T-cell (primary cell): ENCODE data around the gene CETP. TPM values are rescaled to one million over a fixed set of nuclear protein-coding genes. Genes with fewer than 3 reads are reported as not detected.
A peak's percentile ranks its signal among the peaks of the same experiment; 100 is the strongest.
"Not testable (repeated sequence)": the region's sequence is repeated elsewhere in the genome, so short reads cannot be mapped to it uniquely, and the experiment has no call there.

Experiments used
- ATAC-seq, 4 experiments: fragments of 200-7000 bp in 3 of 4; fragments of 150-1000 bp in 1 of 4; cut with Tn5 transposase; replicated peaks in 1 of 4; 1 replicate in 3 of 4; 2 replicates in 1 of 4; pipeline ENCODE4 v1.10.0; 2021; ENCODE audit warnings: moderate library complexity in 3 of 4, mild to moderate bottlenecking in 2 of 4, moderate number of reproducible peaks in 1 of 4
- CTCF ChIA-PET, 2 donors: fragments of 300-600 bp; sonication (Branson Sonifier 250); formaldehyde crosslinking; loops; one replicate each; lab custom pipeline; 2022; ENCODE audit warnings: antibody characterized with exemption in 2 of 2; lab: Charles Lee
- POLR2A ChIA-PET, 2 donors: fragments of 300-600 bp; sonication (Branson Sonifier 250); formaldehyde crosslinking; loops; one replicate each; lab custom pipeline; 2022; ENCODE audit warnings: antibody characterized with exemption in 2 of 2; lab: Charles Lee
- DNase-seq, 35 experiments: peaks; one replicate each; pipeline versions ENCODE4 v3.0.0 to v3.0.0-alpha.2; 2013 to 2023
- H3K27ac ChIP-seq: one replicate; pipeline ENCODE4 v1.5.1; 2013; ENCODE audit warnings: low read length
- H3K27me3 ChIP-seq, 2 experiments: replicated peaks in 1 of 2; 1 replicate in 1 of 2; 2 replicates in 1 of 2; pipeline versions ENCODE4 v1.6.1 to v1.7.0; 2013; ENCODE audit warnings: low read length in 1 of 2, mixed read lengths in 1 of 2; ENCODE audit not compliant: control insufficient read depth in 2 of 2, insufficient read depth in 2 of 2; ENCODE audit errors: extremely low read depth in 1 of 2
- H3K36me3 ChIP-seq, 2 donors: 1 replicate in 1 of 2; 2 replicates in 1 of 2; pipeline versions ENCODE4 v1.6.1 to v1.7.0; 2013; ENCODE audit warnings: low read length in 1 of 2; ENCODE audit not compliant: control insufficient read depth in 2 of 2, insufficient read depth in 1 of 2; ENCODE audit errors: extremely low read depth in 1 of 2
- H3K4me1 ChIP-seq, 2 experiments: 1 replicate in 1 of 2; 2 replicates in 1 of 2; pipeline versions ENCODE4 v1.6.1 to v1.7.0; 2013; ENCODE audit warnings: low read length in 2 of 2, mixed read lengths in 1 of 2; ENCODE audit not compliant: insufficient read depth in 2 of 2, control insufficient read depth in 1 of 2; ENCODE audit errors: extremely low read depth in 1 of 2
- H3K4me3 ChIP-seq, 2 donors: 1 replicate in 1 of 2; 2 replicates in 1 of 2; pipeline versions ENCODE4 v1.5.1 to v1.7.0; 2013; ENCODE audit warnings: mild to moderate bottlenecking in 2 of 2, low read length in 1 of 2, moderate library complexity in 1 of 2; ENCODE audit not compliant: control insufficient read depth in 1 of 2; ENCODE audit errors: extremely low read depth in 1 of 2
- H3K9me3 ChIP-seq: 2 replicates; pipeline ENCODE4 v1.7.0; 2013
- H3K27ac Mint-ChIP-seq, 2 donors: one replicate each; pipeline ENCODE4 v1.8.0; 2020 to 2021; ENCODE audit warnings: mild to moderate bottlenecking in 2 of 2, mixed read lengths in 2 of 2
- H3K27me3 Mint-ChIP-seq, 2 donors: one replicate each; pipeline ENCODE4 v1.8.0; 2021 to 2022; ENCODE audit warnings: mixed read lengths in 2 of 2
- H3K36me3 Mint-ChIP-seq: one replicate; pipeline ENCODE4 v1.8.0; 2021; ENCODE audit warnings: mixed read lengths
- H3K4me1 Mint-ChIP-seq, 3 donors: one replicate each; pipeline ENCODE4 v1.8.0; 2020 to 2022; ENCODE audit warnings: mixed read lengths in 3 of 3, mild to moderate bottlenecking in 1 of 3
- H3K4me3 Mint-ChIP-seq, 3 donors: one replicate each; pipeline ENCODE4 v1.8.0; 2020 to 2022; ENCODE audit warnings: mild to moderate bottlenecking in 3 of 3, mixed read lengths in 3 of 3, moderate library complexity in 3 of 3
- H3K9me3 Mint-ChIP-seq, 3 donors: one replicate each; pipeline ENCODE4 v1.8.0; 2020 to 2022; ENCODE audit warnings: mixed read lengths in 3 of 3
- WGBS: methylation state at CpG from one replicate; pipeline ENCODE4 v1.1.5; 2013; ENCODE audit warnings: missing lambda C conversion rate; ENCODE audit not compliant: insufficient coverage; 5-methylcytosine and 5-hydroxymethylcytosine counted together
- total RNA-seq, 35 experiments: library from RNA in 6 of 35; stranded (reverse) in 6 of 35; fragments of 120-200 nt in 1 of 35; gene quantifications; one replicate each; pipeline versions ENCODE4 v1.2.1 to v1.2.4 and lab custom pipeline; 2013 to 2026

CETP gene
- total RNA-seq, 5 donors from 2014 or later (not counting 1 experiment from before 2014, with no cell fraction given): 0.18 to 0.25 (median 0.19) TPM; not detected in 2

DNA sequence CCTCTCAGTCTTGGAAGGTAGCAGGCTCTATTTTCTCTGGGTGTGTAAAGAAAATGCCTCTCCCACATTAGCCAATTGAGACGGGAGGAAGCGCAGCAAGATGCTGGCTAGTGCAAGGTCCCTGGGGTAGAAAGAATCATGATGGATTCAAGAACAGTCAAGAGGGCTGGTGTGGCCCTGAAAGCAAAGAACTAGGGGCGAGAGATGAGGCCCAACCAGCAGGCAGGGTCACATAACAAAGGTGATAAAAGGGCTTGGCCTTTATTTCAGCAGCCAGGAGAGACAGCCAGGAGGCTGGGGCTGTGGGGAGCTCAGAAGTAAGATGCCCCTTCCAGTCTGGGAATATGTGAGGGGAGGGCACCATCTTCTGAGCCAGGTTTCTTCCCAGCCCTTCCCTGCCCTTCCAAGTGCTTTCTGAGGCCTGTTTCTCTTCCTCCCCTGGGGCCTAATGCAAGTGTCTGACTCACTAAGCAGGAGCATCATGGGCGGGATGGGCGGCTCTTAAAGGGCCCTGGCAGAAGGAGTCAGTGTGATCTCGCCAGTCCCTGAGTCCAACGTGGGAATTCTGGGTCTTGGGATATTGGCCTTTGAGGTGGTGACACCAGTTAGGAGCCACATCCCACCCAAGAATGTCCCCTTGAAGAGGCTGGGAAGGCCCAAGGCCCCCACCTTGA, 23.7 kb downstream of the CETP start:
- ChIA-PET CTCF (interaction anchor here in 1 of 2 donors (1.6 kb wide), 1 partner anchor 21 kb away, joined by 4 read pairs; no protein-coding TSS in a partner anchor), POLR2A (interaction anchor here in 1 of 2 donors (0.6 kb wide), 1 partner anchor 41 kb away, joined by 3 read pairs; no protein-coding TSS in a partner anchor)
- Histone ChIP-seq H3K27me3 (no peaks in the 10 kb centered on the region), H3K4me3 (no peak overlapping the region), H3K27ac (peak overlapping the region; percentile 54), H3K36me3 (peaks cover 4 to 21% of the 10 kb centered on the region in 2 donors), H3K4me1 (peaks cover 25 to 77% of the 10 kb centered on the region in 2 experiments), H3K9me3 (no peaks in the 10 kb centered on the region)
- H3K27ac Mint-ChIP-seq: peak overlapping the region; percentile 98 to 100
- no peaks in the 10 kb centered on the region for H3K9me3 Mint-ChIP-seq
- H3K4me1 Mint-ChIP-seq: peaks cover 73 to 87% (median 83%) of the 10 kb centered on the region in 3 donors
- H3K27me3 Mint-ChIP-seq: no peaks in the 10 kb centered on the region
- peaks cover 25% of the 10 kb centered on the region for H3K36me3 Mint-ChIP-seq
- no peak for ATAC-seq
- DNase-seq: no peak
- WGBS: 77% methylated on average over 6 of the region's 7 CpGs
- peak overlapping the region; percentile 17 to 99 (median 50) for H3K4me3 Mint-ChIP-seq

DNA sequence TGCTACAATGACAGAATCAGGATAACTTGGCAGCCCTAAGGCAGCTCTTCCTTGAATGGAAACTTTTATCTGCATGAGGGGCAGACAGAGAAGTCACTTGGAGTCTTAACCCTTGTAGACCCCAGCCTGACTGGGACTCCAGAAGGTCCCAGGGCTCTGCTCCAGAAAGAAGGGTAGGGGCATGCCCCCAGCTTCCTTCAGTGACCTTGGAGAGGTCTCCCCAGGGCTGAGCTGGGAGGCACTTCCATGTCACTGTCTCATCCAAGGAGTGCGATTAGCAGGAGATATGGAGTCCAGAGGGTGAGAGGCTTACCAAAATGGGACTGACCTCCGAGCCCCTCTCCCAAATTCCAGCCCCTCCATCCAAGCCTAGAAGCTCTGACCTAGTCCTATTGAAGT, 24.2 kb downstream of the CETP start:
- ChIA-PET CTCF (no interaction called here), POLR2A (no interaction called here)
- peaks cover 4 to 21% of the 10 kb centered on the region in 2 donors for H3K36me3 ChIP-seq
- DNase-seq (no peak), ATAC-seq (no peak)
- no peaks in the 10 kb centered on the region for H3K9me3 Mint-ChIP-seq
- WGBS: no CpG with 5 or more reads among the region's 2 CpGs
- H3K27me3 Mint-ChIP-seq: no peaks in the 10 kb centered on the region
- H3K27ac ChIP-seq: peak overlapping the region; percentile 54
- H3K4me3 ChIP-seq: no peak overlapping the region
- H3K4me1 Mint-ChIP-seq: peaks cover 72 to 87% (median 83%) of the 10 kb centered on the region in 3 donors
- H3K4me3 Mint-ChIP-seq: peak overlapping the region in 2 of 3 donors; percentile 25 to 99
- H3K27me3 ChIP-seq: no peaks in the 10 kb centered on the region
- peak overlapping the region; percentile 98 to 100 for H3K27ac Mint-ChIP-seq
- H3K9me3 ChIP-seq: no peaks in the 10 kb centered on the region
- peaks cover 28% of the 10 kb centered on the region for H3K36me3 Mint-ChIP-seq
- peaks cover 27 to 76% of the 10 kb centered on the region in 2 experiments for H3K4me1 ChIP-seq

DNA sequence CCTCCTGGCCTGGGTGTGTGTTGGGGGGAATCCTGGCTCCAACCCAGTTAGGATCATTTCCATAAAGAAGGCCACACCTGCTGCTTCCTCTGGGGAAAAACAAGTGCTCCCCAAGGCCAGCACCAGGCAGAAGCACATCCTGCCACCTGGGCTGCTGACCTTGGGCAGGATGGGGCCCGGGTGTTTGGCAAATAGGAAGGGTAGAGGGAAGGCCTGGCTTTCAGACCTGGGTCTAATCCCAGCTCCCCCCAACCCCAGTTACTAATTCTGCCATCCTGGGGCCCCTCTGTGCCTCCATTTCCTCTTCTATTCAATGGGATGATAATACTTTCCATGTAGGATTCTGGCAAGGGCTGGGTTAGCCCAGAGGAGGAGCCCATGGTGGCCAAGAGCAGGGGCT, 24.6 kb downstream of the CETP start:
- ATAC-seq: no peak
- Mint-ChIP-seq H3K9me3 (no peaks in the 10 kb centered on the region), H3K27me3 (no peaks in the 10 kb centered on the region), H3K4me3 (peak overlapping the region; percentile 99 to 100 (median 99)), H3K36me3 (peaks cover 28% of the 10 kb centered on the region), H3K27ac (peak overlapping the region; percentile 98 to 100), H3K4me1 (peaks cover 69 to 83% (median 81%) of the 10 kb centered on the region in 3 donors)
- CTCF ChIA-PET: no interaction called here
- H3K27me3 ChIP-seq: no peaks in the 10 kb centered on the region
- peak overlapping the region; percentile 54 for H3K27ac ChIP-seq
- peaks cover 27 to 76% of the 10 kb centered on the region in 2 experiments for H3K4me1 ChIP-seq
- POLR2A ChIA-PET: no interaction called here
- no CpG with 5 or more reads among the region's 1 CpG for WGBS
- H3K4me3 ChIP-seq: no peak overlapping the region
- peaks cover 4 to 24% of the 10 kb centered on the region in 2 donors for H3K36me3 ChIP-seq
- no peaks in the 10 kb centered on the region for H3K9me3 ChIP-seq
- DNase-seq: no peak

- peaks cover 4 to 24% of the 10 kb centered on the region in 2 donors for H3K36me3 ChIP-seq
- POLR2A ChIA-PET, CTCF ChIA-PET, H3K9me3 ChIP-seq, ATAC-seq, H3K27me3 ChIP-seq, H3K27me3 Mint-ChIP-seq, H3K9me3 Mint-ChIP-seq, DNase-seq: not testable (repeated sequence)
- H3K4me1 ChIP-seq: peaks cover 28 to 82% of the 10 kb centered on the region in 2 experiments
- H3K36me3 Mint-ChIP-seq: peaks cover 27% of the 10 kb centered on the region
- WGBS: 89% methylated on average over 3 of the region's 4 CpGs
- H3K4me3 Mint-ChIP-seq: peak overlapping the region; percentile 99 to 100 (median 99)
- peak overlapping the region; percentile 98 to 100 for H3K27ac Mint-ChIP-seq
- peak overlapping the region; percentile 54 for H3K27ac ChIP-seq
- peaks cover 68 to 83% (median 81%) of the 10 kb centered on the region in 3 donors for H3K4me1 Mint-ChIP-seq
- H3K4me3 ChIP-seq: peak overlapping the region in 1 of 2 donors; percentile 93
These were observed 25.2 kb downstream of the CETP start for GRCh38 chr16:56986908-56987307.

GRCh38 chr16:56987692-56988091, 25.9 kb downstream of the CETP start:
- no peaks in the 10 kb centered on the region for H3K9me3 ChIP-seq
- WGBS: 100% methylated on average over 1 of the region's 2 CpGs
- Mint-ChIP-seq H3K27me3 (no peaks in the 10 kb centered on the region), H3K27ac (peak overlapping the region; percentile 98 to 100), H3K36me3 (peaks cover 23% of the 10 kb centered on the region), H3K9me3 (no peaks in the 10 kb centered on the region), H3K4me3 (peak overlapping the region; percentile 99 to 100 (median 99)), H3K4me1 (peaks cover 63 to 80% (median 78%) of the 10 kb centered on the region in 3 donors)
- peak overlapping the region in 1 of 2 donors; percentile 93 for H3K4me3 ChIP-seq
- peaks cover 4 to 25% of the 10 kb centered on the region in 2 donors for H3K36me3 ChIP-seq
- CTCF ChIA-PET: interaction anchor here (0.5 to 0.6 kb wide), 2 partner anchors 53 to 123 kb away, joined by 3 to 7 read pairs; no protein-coding TSS in a partner anchor
- POLR2A ChIA-PET: no interaction called here
- no peak for DNase-seq
- H3K27me3 ChIP-seq: no peaks in the 10 kb centered on the region
- peaks cover 31 to 85% of the 10 kb centered on the region in 2 experiments for H3K4me1 ChIP-seq
- no peak for ATAC-seq
- H3K27ac ChIP-seq: no peak overlapping the region

DNA sequence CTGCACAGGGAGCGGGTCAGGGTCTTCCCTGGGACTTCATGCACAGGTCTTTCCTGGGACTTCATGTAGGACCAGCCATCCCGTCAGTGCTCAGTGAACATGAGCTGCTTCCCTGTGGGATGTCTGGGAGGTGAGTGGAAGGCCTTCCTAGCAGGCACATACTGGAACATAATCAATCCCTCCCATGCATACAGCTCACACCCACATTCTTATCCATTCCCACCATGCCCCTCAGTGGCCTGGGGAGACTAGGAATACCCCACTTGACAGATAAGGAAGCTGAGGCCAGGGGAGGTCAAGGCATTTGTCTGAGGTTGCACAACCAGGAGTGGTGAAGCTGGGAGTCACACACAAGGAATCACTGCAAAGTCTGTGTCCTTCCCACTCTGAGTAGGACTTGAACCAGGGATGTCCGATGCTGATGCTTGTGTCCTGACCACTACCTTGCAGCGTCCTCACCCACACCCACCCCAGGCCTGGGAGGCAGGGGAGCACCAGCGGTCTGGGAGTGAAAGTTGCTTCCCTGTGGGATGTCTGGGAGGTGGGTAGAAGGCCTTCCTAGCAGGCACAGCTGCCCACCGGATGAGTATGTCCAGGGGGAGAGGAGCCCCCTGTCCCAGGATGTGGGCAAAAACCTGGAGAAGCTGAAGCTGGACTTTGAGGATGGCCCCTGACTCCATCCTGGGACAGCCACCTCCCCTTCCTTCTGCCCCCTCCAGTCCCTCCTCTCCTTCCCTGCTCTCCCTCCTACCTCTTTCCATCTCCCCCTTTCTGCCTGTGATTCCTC, 26.6 kb downstream of the CETP start:
- no CpG with 5 or more reads among the region's 6 CpGs for WGBS

More for the DNA sequence above, 26.6 kb downstream of the CETP start:
- H3K9me3 ChIP-seq: no peaks in the 10 kb centered on the region
- ChIA-PET POLR2A (interaction anchor here in 1 of 2 donors (1.1 kb wide), 1 partner anchor 19 kb away, joined by 6 read pairs; no protein-coding TSS in a partner anchor), CTCF (interaction anchor here (0.5 to 0.6 kb wide), 2 partner anchors 54 to 122 kb away, joined by 3 to 7 read pairs; no protein-coding TSS in a partner anchor)
- DNase-seq (no peak), ATAC-seq (no peak)
- peak overlapping the region; percentile 93 to 98 for H3K4me3 ChIP-seq
- peaks cover 62 to 84% (median 80%) of the 10 kb centered on the region in 3 donors for H3K4me1 Mint-ChIP-seq
- H3K9me3 Mint-ChIP-seq: no peaks in the 10 kb centered on the region
- peak overlapping the region; percentile 99 to 100 (median 99) for H3K4me3 Mint-ChIP-seq
- H3K27ac ChIP-seq: peak overlapping the region; percentile 85
- H3K27me3 ChIP-seq: no peaks in the 10 kb centered on the region
- peaks cover 38 to 82% of the 10 kb centered on the region in 2 experiments for H3K4me1 ChIP-seq
- H3K27me3 Mint-ChIP-seq: no peaks in the 10 kb centered on the region
- H3K36me3 ChIP-seq: peaks cover 4 to 27% of the 10 kb centered on the region in 2 donors
- H3K27ac Mint-ChIP-seq: peak overlapping the region; percentile 98 to 100
- peaks cover 25% of the 10 kb centered on the region for H3K36me3 Mint-ChIP-seq
